ENCODE results near the gene DMC1.
"Not testable (repeated sequence)": the region's sequence is repeated elsewhere in the genome, so short reads cannot be mapped to it uniquely, and the experiment has no call there.

Gene DMC1

DNA sequence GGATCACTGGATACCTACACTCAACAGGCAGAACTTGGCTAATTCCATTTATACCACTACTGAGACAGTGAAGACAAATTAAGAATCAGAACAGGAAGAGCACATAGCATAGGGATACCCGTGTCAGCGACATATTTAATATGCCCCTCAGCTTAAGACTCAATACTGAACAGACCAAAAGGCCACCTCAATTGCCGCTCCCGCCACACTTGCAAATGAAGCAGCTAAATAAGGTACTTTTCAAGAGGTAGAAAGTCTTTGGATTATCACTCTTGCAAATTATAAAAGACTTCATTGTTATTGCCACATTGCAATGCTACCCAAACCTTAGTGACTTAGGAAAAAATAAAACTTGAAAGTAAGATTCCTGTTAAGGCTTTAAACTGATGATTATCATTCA lies 67.0 kb downstream of the DMC1 start:
- no peak for DNase-seq (ENCODE audit: low read depth in 2 of 2)

GRCh38 chr22:38501797-38502672 lies 67.9 kb downstream of the DMC1 start:
- no peak for DNase-seq (ENCODE audit: low read depth in 2 of 2)

GRCh38 chr22:38497869-38498268 lies 72.1 kb downstream of the DMC1 start:
- DNase-seq (ENCODE audit: low read depth in 2 of 2): no peak

DNA sequence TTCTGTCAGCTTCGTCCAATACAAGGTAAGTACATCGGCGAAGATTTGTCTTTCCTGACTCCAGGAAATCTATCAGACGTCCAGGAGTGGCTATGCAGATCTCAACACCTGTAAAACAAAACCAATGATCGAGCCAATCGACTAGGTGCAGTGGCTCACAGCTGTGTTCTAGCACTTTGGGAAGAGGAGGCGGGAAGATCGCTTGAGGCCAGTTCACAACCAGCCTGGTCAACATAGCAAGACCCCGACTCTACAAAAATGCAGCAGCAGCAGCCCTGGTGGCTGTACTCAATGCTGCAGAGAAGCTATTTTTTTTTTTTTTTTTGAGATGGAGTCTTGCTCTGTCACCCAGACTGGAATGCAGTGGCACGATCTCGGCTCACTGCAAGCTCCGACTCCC lies 75.0 kb downstream of the DMC1 start:
- DNase-seq (ENCODE audit: low read depth in 2 of 2): no peak

DNA sequence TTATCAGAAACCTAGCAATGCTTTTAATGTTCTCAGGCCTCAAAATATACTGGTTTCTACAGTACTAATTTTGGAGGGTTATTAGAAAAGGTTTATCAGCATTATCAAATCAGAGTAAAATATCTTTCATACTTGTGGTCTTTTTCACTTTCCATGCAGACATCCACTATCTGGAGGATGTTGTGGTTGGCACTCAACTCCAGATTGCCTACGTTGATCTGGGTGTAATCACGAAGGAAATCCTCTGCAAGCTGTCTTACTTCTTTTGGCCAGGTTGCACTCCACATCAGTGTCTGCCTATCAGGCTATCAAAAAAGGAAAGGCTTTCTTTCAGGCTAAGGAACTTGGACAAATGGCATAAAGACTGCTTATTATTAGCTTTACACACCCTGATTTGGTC lies 75.5 kb downstream of the DMC1 start:
- DNase-seq (ENCODE audit: low read depth in 2 of 2): no peak

- no peak for DNase-seq (ENCODE audit: low read depth in 2 of 2)
These were observed 78.2 kb downstream of the DMC1 start for GRCh38 chr22:38491707-38492348.

- no peak for DNase-seq (ENCODE audit: low read depth in 2 of 2)
These were observed 79.1 kb downstream of the DMC1 start for GRCh38 chr22:38490915-38491314.

DNA sequence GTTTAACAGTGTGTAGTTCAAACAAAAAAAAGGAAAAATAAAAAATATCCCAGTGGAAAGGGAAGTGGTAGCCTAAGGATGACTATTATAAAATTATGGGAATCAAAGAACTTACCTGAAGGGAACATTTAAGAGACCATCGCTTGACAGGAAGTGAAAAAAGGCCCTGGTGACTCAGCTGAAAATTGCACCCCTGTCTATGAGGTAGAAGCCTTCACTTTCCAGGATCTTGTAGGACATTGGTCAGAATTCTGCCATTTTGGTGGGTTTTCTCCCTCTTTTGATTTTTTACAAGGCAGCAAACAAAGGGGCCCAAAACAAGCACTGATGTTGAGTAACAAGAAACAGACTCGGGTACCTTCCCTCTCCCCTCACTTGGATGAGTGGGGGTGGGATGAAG lies 79.5 kb downstream of the DMC1 start:
- no peak for DNase-seq (ENCODE audit: low read depth in 2 of 2)

DNA sequence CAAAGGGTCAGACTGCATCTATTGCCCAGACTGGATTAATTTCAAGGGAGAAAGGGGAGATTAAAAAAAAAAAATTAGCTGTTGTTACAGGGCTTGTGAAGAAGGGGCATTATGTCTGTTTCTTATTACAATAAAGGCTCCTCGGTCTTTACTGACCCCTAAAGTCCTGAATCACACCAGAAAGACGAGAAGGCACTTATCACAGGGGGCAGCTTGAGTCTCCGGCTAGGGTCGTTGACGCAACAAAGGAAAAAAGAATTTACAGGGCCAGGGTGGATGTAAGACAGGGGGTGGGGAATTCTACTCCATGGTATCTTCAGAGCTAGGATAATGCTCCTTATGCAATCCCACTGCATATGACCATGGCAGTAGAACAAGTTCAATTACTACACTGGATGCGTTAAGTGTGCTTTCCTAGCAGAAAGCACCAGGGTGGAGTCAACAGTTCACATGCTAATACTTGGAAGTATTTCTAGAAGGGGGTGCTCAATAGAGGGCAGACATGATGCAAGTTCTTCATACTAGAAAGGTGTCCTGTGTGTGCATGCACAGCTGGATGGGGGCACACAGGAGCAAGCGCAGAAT lies 80.3 kb downstream of the DMC1 start:
- DNase-seq (ENCODE audit: low read depth in 2 of 2): no peak

GRCh38 chr22:38489142-38489541 lies 80.8 kb downstream of the DMC1 start:
- no peak for DNase-seq (ENCODE audit: low read depth in 2 of 2)

GRCh38 chr22:38487946-38488345 lies 82.0 kb downstream of the DMC1 start:
- no peak for DNase-seq (ENCODE audit: low read depth in 2 of 2)

GRCh38 chr22:38485783-38486182 lies 84.2 kb downstream of the DMC1 start:
- DNase-seq (ENCODE audit: low read depth in 2 of 2): no peak

GRCh38 chr22:38484244-38484643 lies 85.7 kb downstream of the DMC1 start:
- DNase-seq (ENCODE audit: low read depth in 2 of 2): no peak

DNA sequence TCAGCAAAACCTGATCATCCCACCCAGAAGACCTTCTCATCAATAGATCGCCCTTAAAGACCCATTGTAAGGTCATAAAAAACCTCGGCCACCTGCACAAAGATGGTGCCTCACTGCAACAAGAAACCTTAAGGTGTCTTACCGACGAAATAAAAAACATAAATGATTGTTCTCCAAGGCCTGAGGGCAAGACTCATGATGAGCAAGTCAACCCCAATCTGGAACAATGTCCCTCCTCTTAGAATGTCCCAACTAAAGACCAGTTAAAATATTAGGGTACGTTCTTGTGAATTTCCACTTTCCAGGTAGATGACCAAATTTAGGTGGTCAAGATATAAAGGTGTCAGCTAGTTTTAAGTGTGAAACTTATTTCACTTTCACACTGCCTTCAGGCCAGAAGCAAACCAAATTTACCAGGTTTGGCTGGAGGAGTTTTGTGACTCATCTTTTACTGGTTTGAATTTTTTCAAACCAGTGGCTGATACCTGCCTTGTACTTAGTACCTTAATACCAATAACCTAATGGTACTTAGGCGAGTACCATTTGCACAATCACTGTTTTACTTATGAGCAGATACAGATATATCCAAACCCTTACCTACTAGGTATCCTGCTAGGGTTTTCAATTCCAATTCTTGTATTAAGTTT lies 87.2 kb downstream of the DMC1 start:
- no peak for DNase-seq (ENCODE audit: low read depth in 2 of 2)

DNA sequence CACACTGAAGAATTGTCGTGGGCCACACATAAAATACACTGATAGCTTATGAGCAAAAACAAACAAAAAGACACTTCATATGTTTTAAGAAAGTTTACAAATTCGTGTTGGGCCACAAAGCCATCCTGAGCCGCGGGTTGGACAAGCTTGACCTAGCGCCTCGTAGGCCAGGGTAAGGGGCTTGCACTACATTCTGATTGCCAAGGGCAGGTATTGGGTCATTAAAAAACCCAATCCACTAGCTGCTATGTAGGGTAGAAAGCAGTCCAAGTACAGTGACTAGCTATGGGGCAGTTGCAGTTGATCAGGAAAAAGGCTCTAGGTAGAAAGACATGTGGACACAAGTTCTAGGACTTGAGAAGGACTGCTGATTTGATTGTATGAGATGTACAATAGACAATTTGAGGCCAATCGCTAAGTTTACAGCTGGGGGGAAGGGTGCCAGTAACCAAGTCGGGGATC lies 88.1 kb downstream of the DMC1 start:
- no peak for DNase-seq (ENCODE audit: low read depth in 2 of 2)

GRCh38 chr22:38481162-38481870 lies 88.7 kb downstream of the DMC1 start:
- no peak for DNase-seq (ENCODE audit: low read depth in 2 of 2)

GRCh38 chr22:38479096-38479837 lies 90.7 kb downstream of the DMC1 start:
- no peak for DNase-seq (ENCODE audit: low read depth in 2 of 2)

- DNase-seq (ENCODE audit: low read depth in 2 of 2): no peak
These were observed 92.4 kb downstream of the DMC1 start for GRCh38 chr22:38477585-38477984.

GRCh38 chr22:38474003-38474607 lies 95.9 kb downstream of the DMC1 start:
- no peak for DNase-seq (ENCODE audit: low read depth in 2 of 2)

- no peak for DNase-seq (ENCODE audit: low read depth in 2 of 2)
These were observed 98.7 kb downstream of the DMC1 start for GRCh38 chr22:38471237-38471636.

DNA sequence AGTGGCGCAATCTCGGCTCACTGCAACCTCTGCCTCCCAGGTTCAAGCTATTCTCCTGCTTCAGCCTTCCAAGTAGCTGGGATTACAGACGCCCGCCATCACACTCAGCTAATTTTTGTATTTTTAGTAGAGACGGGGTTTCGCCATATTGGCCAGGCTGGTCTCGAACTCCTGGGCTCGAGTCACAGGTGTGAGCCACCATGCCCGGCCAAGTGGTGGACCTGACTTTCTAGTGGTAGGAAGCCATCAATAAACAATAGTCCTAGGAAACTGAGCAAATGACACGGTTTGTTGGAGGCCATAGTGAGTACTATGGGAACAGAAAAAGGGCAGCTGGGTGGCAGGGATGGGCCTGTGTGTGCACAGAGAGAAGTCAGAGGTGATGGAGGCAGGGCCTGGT lies 99.8 kb downstream of the DMC1 start:
- DNase-seq (ENCODE audit: low read depth in 2 of 2): not testable (repeated sequence)

Measured in stimulated activated CD4-positive, alpha-beta T cell treated with anti-CD3 and anti-CD28 coated beads, Interleukin-1b, Interleukin-23, amount 100 ng/mL, for 4 hours (primary cell).